Measurements from ENCODE around the gene ABCD2. TPM values are rescaled to one million over a fixed set of nuclear protein-coding genes. Genes with fewer than 3 reads are reported as not detected.

The ABCD2 gene
- 0.70 and 0.80 TPM in 2 replicates for total RNA-seq
- long read RNA-seq, full-length matches to known transcripts = 2 of 5 reads
- long read RNA-seq, partial matches to known transcripts = 1 of 5 reads
- long read RNA-seq, other reads (novel, unspliced or antisense) = 2 of 5 reads

GRCh38 chr12:39619660-39620433 is at the start of gene ABCD2:
Gene ABCD2 (minus strand): TSS chr12:39619803. CDS start chr12:39619615, 188 bp downstream.
- Mint-ChIP-seq H3K27me3 (ENCODE audit: low read depth) (no peaks in the 10 kb centered on the region), H3K4me1 (peaks cover 8% of the 10 kb centered on the region), H3K9me3 (no peaks in the 10 kb centered on the region), H3K27ac (ENCODE audit: unreplicated experiment) (no peak within 1 kb of the TSS), H3K4me3 (no peak within 1 kb of the TSS), H3K36me3 (ENCODE audit: low read depth) (no peaks in the 10 kb centered on the region)
- peak; percentile 62 for DNase-seq (ENCODE audit: low read depth, low spot score)
- TF ChIP-seq, protein P1, sequence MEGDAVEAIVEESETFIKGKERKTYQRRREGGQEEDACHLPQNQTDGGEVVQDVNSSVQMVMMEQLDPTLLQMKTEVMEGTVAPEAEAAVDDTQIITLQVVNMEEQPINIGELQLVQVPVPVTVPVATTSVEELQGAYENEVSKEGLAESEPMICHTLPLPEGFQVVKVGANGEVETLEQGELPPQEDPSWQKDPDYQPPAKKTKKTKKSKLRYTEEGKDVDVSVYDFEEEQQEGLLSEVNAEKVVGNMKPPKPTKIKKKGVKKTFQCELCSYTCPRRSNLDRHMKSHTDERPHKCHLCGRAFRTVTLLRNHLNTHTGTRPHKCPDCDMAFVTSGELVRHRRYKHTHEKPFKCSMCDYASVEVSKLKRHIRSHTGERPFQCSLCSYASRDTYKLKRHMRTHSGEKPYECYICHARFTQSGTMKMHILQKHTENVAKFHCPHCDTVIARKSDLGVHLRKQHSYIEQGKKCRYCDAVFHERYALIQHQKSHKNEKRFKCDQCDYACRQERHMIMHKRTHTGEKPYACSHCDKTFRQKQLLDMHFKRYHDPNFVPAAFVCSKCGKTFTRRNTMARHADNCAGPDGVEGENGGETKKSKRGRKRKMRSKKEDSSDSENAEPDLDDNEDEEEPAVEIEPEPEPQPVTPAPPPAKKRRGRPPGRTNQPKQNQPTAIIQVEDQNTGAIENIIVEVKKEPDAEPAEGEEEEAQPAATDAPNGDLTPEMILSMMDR (conservative IDR thresholded peaks at IDR 0.05) = peak; percentile 33

- TF ChIP-seq, protein P1 (conservative IDR thresholded peaks at IDR 0.05) = no peak
- DNase-seq (ENCODE audit: low read depth, low spot score) = no peak
- H3K9me3 Mint-ChIP-seq = peaks cover 9% of the 10 kb centered on the region
- peak overlapping the region; percentile 48 for H3K27ac Mint-ChIP-seq (ENCODE audit: unreplicated experiment)
- no peaks in the 10 kb centered on the region for H3K27me3 Mint-ChIP-seq (ENCODE audit: low read depth)
- peaks cover 10% of the 10 kb centered on the region for H3K4me1 Mint-ChIP-seq
- H3K4me3 Mint-ChIP-seq = no peak overlapping the region
- H3K36me3 Mint-ChIP-seq (ENCODE audit: low read depth) = peaks cover 3% of the 10 kb centered on the region
Observed at GRCh38 chr12:39660101-39660500, 40.5 kb upstream of the ABCD2 start.

- no peaks in the 10 kb centered on the region for H3K27me3 Mint-ChIP-seq (ENCODE audit: low read depth)
- TF ChIP-seq, protein P1 (conservative IDR thresholded peaks at IDR 0.05) = no peak
- no peaks in the 10 kb centered on the region for H3K4me1 Mint-ChIP-seq
- H3K27ac Mint-ChIP-seq (ENCODE audit: unreplicated experiment) = no peak overlapping the region
- no peaks in the 10 kb centered on the region for H3K36me3 Mint-ChIP-seq (ENCODE audit: low read depth)
- no peak overlapping the region for H3K4me3 Mint-ChIP-seq
- no peak for DNase-seq (ENCODE audit: low read depth, low spot score)
- no peaks in the 10 kb centered on the region for H3K9me3 Mint-ChIP-seq
Observed at GRCh38 chr12:39647383-39647782, 27.8 kb upstream of the ABCD2 start.

- H3K4me3 Mint-ChIP-seq = no peak overlapping the region
Observed at GRCh38 chr12:39646963-39647362, 27.4 kb upstream of the ABCD2 start.

GRCh38 chr12:39643052-39643451 is 23.4 kb upstream of the ABCD2 start:
- Mint-ChIP-seq H3K27me3 (ENCODE audit: low read depth) (no peaks in the 10 kb centered on the region), H3K4me3 (no peak overlapping the region), H3K9me3 (no peaks in the 10 kb centered on the region), H3K4me1 (no peaks in the 10 kb centered on the region), H3K27ac (ENCODE audit: unreplicated experiment) (no peak overlapping the region), H3K36me3 (ENCODE audit: low read depth) (no peaks in the 10 kb centered on the region)
- no peak for DNase-seq (ENCODE audit: low read depth, low spot score)
- TF ChIP-seq, protein P1 (conservative IDR thresholded peaks at IDR 0.05) = no peak

More at GRCh38 chr12:39646963-39647362, 27.4 kb upstream of the ABCD2 start:
- no peaks in the 10 kb centered on the region for H3K36me3 Mint-ChIP-seq (ENCODE audit: low read depth)
- DNase-seq (ENCODE audit: low read depth, low spot score) = no peak
- H3K27ac Mint-ChIP-seq (ENCODE audit: unreplicated experiment) = no peak overlapping the region
- no peaks in the 10 kb centered on the region for H3K27me3 Mint-ChIP-seq (ENCODE audit: low read depth)
- H3K4me1 Mint-ChIP-seq = no peaks in the 10 kb centered on the region
- TF ChIP-seq, protein P1 (conservative IDR thresholded peaks at IDR 0.05) = no peak
- H3K9me3 Mint-ChIP-seq = no peaks in the 10 kb centered on the region

Data from neural crest cell (in vitro differentiated cells).